ENCODE data around the gene SERPINA7.

DNA sequence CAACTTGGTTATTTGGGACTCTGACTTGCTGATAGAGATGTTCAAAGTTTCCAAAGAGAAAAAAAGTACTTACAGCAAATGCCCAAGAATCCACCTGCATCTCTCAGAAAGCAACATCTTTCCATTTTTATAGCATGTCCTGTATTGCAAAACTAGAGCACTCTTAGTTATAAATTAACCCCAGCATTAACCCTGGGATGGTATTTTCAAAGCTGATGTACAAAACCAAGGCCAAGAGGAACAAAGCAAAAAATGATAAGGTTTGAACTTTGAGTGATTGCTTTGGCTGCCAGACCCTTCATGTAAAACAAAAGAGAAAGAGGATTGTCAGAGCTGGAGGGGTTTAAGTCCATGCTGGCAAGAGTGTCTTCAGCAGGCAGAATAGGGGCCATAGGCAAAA is at the start of gene SERPINA7:
- TF ChIP-seq, protein P1, sequence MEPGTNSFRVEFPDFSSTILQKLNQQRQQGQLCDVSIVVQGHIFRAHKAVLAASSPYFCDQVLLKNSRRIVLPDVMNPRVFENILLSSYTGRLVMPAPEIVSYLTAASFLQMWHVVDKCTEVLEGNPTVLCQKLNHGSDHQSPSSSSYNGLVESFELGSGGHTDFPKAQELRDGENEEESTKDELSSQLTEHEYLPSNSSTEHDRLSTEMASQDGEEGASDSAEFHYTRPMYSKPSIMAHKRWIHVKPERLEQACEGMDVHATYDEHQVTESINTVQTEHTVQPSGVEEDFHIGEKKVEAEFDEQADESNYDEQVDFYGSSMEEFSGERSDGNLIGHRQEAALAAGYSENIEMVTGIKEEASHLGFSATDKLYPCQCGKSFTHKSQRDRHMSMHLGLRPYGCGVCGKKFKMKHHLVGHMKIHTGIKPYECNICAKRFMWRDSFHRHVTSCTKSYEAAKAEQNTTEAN (CRISPR knock-in tag; IDR thresholded peaks at IDR 0.05), result no peak
- TF ChIP-seq, protein P2, sequence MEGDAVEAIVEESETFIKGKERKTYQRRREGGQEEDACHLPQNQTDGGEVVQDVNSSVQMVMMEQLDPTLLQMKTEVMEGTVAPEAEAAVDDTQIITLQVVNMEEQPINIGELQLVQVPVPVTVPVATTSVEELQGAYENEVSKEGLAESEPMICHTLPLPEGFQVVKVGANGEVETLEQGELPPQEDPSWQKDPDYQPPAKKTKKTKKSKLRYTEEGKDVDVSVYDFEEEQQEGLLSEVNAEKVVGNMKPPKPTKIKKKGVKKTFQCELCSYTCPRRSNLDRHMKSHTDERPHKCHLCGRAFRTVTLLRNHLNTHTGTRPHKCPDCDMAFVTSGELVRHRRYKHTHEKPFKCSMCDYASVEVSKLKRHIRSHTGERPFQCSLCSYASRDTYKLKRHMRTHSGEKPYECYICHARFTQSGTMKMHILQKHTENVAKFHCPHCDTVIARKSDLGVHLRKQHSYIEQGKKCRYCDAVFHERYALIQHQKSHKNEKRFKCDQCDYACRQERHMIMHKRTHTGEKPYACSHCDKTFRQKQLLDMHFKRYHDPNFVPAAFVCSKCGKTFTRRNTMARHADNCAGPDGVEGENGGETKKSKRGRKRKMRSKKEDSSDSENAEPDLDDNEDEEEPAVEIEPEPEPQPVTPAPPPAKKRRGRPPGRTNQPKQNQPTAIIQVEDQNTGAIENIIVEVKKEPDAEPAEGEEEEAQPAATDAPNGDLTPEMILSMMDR (IDR thresholded peaks at IDR 0.05), result no peak
- TF ChIP-seq, protein P3, sequence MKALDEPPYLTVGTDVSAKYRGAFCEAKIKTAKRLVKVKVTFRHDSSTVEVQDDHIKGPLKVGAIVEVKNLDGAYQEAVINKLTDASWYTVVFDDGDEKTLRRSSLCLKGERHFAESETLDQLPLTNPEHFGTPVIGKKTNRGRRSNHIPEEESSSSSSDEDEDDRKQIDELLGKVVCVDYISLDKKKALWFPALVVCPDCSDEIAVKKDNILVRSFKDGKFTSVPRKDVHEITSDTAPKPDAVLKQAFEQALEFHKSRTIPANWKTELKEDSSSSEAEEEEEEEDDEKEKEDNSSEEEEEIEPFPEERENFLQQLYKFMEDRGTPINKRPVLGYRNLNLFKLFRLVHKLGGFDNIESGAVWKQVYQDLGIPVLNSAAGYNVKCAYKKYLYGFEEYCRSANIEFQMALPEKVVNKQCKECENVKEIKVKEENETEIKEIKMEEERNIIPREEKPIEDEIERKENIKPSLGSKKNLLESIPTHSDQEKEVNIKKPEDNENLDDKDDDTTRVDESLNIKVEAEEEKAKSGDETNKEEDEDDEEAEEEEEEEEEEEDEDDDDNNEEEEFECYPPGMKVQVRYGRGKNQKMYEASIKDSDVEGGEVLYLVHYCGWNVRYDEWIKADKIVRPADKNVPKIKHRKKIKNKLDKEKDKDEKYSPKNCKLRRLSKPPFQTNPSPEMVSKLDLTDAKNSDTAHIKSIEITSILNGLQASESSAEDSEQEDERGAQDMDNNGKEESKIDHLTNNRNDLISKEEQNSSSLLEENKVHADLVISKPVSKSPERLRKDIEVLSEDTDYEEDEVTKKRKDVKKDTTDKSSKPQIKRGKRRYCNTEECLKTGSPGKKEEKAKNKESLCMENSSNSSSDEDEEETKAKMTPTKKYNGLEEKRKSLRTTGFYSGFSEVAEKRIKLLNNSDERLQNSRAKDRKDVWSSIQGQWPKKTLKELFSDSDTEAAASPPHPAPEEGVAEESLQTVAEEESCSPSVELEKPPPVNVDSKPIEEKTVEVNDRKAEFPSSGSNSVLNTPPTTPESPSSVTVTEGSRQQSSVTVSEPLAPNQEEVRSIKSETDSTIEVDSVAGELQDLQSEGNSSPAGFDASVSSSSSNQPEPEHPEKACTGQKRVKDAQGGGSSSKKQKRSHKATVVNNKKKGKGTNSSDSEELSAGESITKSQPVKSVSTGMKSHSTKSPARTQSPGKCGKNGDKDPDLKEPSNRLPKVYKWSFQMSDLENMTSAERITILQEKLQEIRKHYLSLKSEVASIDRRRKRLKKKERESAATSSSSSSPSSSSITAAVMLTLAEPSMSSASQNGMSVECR (CRISPR knock-in tag; IDR thresholded peaks at IDR 0.05; ENCODE audit: borderline replicate concordance), result no peak
- TF ChIP-seq, protein P4, sequence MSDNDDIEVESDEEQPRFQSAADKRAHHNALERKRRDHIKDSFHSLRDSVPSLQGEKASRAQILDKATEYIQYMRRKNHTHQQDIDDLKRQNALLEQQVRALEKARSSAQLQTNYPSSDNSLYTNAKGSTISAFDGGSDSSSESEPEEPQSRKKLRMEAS (CRISPR knock-in tag; IDR thresholded peaks at IDR 0.05), result no peak
- TF ChIP-seq GABPB1 (CRISPR knock-in tag; IDR thresholded peaks at IDR 0.05) (no peak), NR2C2 (CRISPR knock-in tag; IDR thresholded peaks at IDR 0.05) (no peak)
- TF ChIP-seq, protein P5, sequence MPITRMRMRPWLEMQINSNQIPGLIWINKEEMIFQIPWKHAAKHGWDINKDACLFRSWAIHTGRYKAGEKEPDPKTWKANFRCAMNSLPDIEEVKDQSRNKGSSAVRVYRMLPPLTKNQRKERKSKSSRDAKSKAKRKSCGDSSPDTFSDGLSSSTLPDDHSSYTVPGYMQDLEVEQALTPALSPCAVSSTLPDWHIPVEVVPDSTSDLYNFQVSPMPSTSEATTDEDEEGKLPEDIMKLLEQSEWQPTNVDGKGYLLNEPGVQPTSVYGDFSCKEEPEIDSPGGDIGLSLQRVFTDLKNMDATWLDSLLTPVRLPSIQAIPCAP (CRISPR knock-in tag; IDR thresholded peaks at IDR 0.05), result no peak
- TF ChIP-seq, protein P6, sequence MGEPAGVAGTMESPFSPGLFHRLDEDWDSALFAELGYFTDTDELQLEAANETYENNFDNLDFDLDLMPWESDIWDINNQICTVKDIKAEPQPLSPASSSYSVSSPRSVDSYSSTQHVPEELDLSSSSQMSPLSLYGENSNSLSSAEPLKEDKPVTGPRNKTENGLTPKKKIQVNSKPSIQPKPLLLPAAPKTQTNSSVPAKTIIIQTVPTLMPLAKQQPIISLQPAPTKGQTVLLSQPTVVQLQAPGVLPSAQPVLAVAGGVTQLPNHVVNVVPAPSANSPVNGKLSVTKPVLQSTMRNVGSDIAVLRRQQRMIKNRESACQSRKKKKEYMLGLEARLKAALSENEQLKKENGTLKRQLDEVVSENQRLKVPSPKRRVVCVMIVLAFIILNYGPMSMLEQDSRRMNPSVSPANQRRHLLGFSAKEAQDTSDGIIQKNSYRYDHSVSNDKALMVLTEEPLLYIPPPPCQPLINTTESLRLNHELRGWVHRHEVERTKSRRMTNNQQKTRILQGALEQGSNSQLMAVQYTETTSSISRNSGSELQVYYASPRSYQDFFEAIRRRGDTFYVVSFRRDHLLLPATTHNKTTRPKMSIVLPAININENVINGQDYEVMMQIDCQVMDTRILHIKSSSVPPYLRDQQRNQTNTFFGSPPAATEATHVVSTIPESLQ (CRISPR knock-in tag; IDR thresholded peaks at IDR 0.05), result no peak

All from WTC11 (cell line).